Measurements from ENCODE around the gene JADE2.

JADE2 gene

GRCh38 chr5:134625559-134625958 lies 100.1 kb downstream of the JADE2 start:
- Mint-ChIP-seq H3K36me3 (ENCODE audit: low read depth) (peaks cover 13% of the 10 kb centered on the region), H3K4me3 (no peak overlapping the region), H3K27me3 (ENCODE audit: low read depth) (no peaks in the 10 kb centered on the region), H3K9me3 (no peaks in the 10 kb centered on the region), H3K27ac (no peak overlapping the region), H3K4me1 (peaks cover 4% of the 10 kb centered on the region)
- TF ChIP-seq CTCF (IDR thresholded peaks at IDR 0.05; ENCODE audit: unreplicated experiment in 3 of 3) = no peak

GRCh38 chr5:134626369-134627014 lies 101.0 kb downstream of the JADE2 start:
- no peak for TF ChIP-seq CTCF (IDR thresholded peaks at IDR 0.05; ENCODE audit: unreplicated experiment in 3 of 3)
- Mint-ChIP-seq H3K27me3 (ENCODE audit: low read depth) (no peaks in the 10 kb centered on the region), H3K4me3 (no peak overlapping the region), H3K27ac (peak overlapping the region in 1 of 3 experiments; percentile 57), H3K36me3 (ENCODE audit: low read depth) (peaks cover 9% of the 10 kb centered on the region), H3K9me3 (no peaks in the 10 kb centered on the region), H3K4me1 (peaks cover 4% of the 10 kb centered on the region)
